Measurements from ENCODE around the gene CLCN7. TPM values are rescaled to one million over a fixed set of nuclear protein-coding genes. Genes with fewer than 3 reads are reported as not detected.

The CLCN7 gene
- total and polyA plus RNA-seq, 2 of the 8 experiments (the other 6 are each of a cell fraction or from before 2014, with no cell fraction given) = 38.6 to 81.5 TPM

DNA sequence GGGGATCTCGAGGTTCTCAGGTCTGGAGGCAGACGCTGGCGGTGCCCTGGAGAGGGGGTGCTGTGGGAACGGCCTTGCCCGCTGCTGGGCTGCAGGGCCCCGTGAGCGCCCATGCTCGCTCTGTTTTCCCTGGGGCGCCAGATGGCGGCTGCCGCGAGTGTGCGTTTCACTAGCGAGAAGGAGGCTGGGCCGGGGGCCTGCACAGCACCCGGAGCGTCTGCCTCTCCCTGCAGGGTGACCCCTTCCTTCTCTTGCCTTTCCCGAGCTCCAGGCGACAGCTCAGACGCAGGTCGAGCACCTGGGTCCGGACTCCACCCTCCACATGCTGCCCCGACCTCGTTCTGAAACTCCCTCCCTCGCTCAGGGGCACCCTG is 21.0 kb upstream of the CLCN7 start:
- Histone ChIP-seq H3K4me3 (ENCODE audit: extremely low read depth in 1 of 4, insufficient read depth in 2 of 4, low read depth in 3 of 4, low read length in 4 of 4) (no peak overlapping the region), H2BK15ac (ENCODE audit: low read length) (no peak overlapping the region), H3K4me1 (replicated peaks in 1 of 4; ENCODE audit: control insufficient read depth in 3 of 4, insufficient read depth in 4 of 4, low read length in 3 of 4) (peaks cover 0 to 8% (median 5%) of the 10 kb centered on the region in 4 experiments; a peak in 4 of 7 replicates), H2BK120ac (replicated peaks; ENCODE audit: low read depth, low read length) (no peak overlapping the region), H3K23ac (ENCODE audit: insufficient read length) (no peak overlapping the region), H3K23me2 (ENCODE audit: low read depth, low read length) (peaks cover 9% of the 10 kb centered on the region), H2BK12ac (ENCODE audit: low read depth, low read length) (no peak overlapping the region), H2BK20ac (ENCODE audit: low read length) (no peak overlapping the region), H3K36me3 (ENCODE audit: control insufficient read depth in 2 of 4, insufficient read depth in 4 of 4, low read length in 3 of 4) (peaks cover 11 to 53% (median 23%) of the 10 kb centered on the region in 4 experiments), H4K91ac (replicated peaks; ENCODE audit: insufficient read length, low read length) (no peak overlapping the region), H3K79me1 (ENCODE audit: low read depth, low read length) (peaks cover 3% of the 10 kb centered on the region), H4K5ac (ENCODE audit: insufficient read length, low read depth, low read length) (no peak overlapping the region), H3K9me3 (ENCODE audit: insufficient read depth in 2 of 2, low read depth in 1 of 2, low read length in 1 of 2) (no peaks in the 10 kb centered on the region), H3K27ac (ENCODE audit: low read depth, low read length) (no peak overlapping the region), H3K79me2 (ENCODE audit: control insufficient read depth in 1 of 2, insufficient read depth in 2 of 2, low read length in 2 of 2) (peaks cover 0 to 12% of the 10 kb centered on the region in 2 experiments; a peak in 1 of 4 replicates), H2AK5ac (ENCODE audit: low read depth, low read length) (no peak overlapping the region), H3K14ac (ENCODE audit: insufficient read length) (no peak overlapping the region), H4K8ac (ENCODE audit: extremely low read depth, insufficient read depth, low read length) (no peak overlapping the region), H3K9ac (replicated peaks in 1 of 4; ENCODE audit: extremely low read depth in 1 of 4, low read depth in 3 of 4, low read length in 3 of 4) (no peak overlapping the region), H3K4ac (replicated peaks; ENCODE audit: insufficient read length, low read depth, low read length) (no peak overlapping the region), H2AFZ (ENCODE audit: low read length) (no peak overlapping the region), H3K56ac (replicated peaks; ENCODE audit: insufficient read length, low read depth, low read length) (no peak overlapping the region), H2BK5ac (ENCODE audit: low read depth, low read length) (no peak overlapping the region), H3K18ac (ENCODE audit: extremely low read depth, low read length) (no peak overlapping the region), H3K4me2 (ENCODE audit: insufficient read depth in 1 of 2, low read depth in 2 of 2, low read length in 2 of 2) (no peak overlapping the region), H4K20me1 (replicated peaks in 1 of 2; ENCODE audit: control insufficient read depth in 1 of 2, insufficient read depth in 2 of 2, low read length in 2 of 2) (peaks cover 3 to 4% of the 10 kb centered on the region in 2 experiments), H3K27me3 (replicated peaks in 1 of 4; ENCODE audit: control insufficient read depth in 3 of 4, extremely low read depth in 1 of 4, insufficient read depth in 3 of 4, low read length in 3 of 4) (no peaks in the 10 kb centered on the region)
- TF ChIP-seq ZNF274 (IDR thresholded peaks at IDR 0.05; ENCODE audit: borderline replicate concordance, extremely low read depth, low read length) = no peak
- TF ChIP-seq, protein P1, sequence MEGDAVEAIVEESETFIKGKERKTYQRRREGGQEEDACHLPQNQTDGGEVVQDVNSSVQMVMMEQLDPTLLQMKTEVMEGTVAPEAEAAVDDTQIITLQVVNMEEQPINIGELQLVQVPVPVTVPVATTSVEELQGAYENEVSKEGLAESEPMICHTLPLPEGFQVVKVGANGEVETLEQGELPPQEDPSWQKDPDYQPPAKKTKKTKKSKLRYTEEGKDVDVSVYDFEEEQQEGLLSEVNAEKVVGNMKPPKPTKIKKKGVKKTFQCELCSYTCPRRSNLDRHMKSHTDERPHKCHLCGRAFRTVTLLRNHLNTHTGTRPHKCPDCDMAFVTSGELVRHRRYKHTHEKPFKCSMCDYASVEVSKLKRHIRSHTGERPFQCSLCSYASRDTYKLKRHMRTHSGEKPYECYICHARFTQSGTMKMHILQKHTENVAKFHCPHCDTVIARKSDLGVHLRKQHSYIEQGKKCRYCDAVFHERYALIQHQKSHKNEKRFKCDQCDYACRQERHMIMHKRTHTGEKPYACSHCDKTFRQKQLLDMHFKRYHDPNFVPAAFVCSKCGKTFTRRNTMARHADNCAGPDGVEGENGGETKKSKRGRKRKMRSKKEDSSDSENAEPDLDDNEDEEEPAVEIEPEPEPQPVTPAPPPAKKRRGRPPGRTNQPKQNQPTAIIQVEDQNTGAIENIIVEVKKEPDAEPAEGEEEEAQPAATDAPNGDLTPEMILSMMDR (IDR thresholded peaks at IDR 0.05; ENCODE audit: control extremely low read depth in 1 of 3, insufficient read depth in 1 of 3, low read depth in 1 of 3, low read length in 3 of 3) = no peak
- no peak for TF ChIP-seq SUZ12 (IDR thresholded peaks at IDR 0.05; ENCODE audit: low read length)
- TF ChIP-seq, protein P2, sequence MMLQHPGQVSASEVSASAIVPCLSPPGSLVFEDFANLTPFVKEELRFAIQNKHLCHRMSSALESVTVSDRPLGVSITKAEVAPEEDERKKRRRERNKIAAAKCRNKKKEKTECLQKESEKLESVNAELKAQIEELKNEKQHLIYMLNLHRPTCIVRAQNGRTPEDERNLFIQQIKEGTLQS (IDR thresholded peaks at IDR 0.05; ENCODE audit: insufficient read depth, low read depth, low read length) = no peak
- 95% methylated on average over 22 of the region's 25 CpGs; no CpG with 5 or more reads in 1 of the 2 experiments for WGBS, 2 experiments (ENCODE audit: extremely low coverage in 1 of 2, insufficient coverage in 1 of 2, insufficient read length in 1 of 2, insufficient replicate concordance in 2 of 2, low coverage in 1 of 2, low lambda C conversion rate in 2 of 2, missing lambda C conversion rate in 1 of 2)
- DNase-seq (ENCODE audit: low read depth in 1 of 2, low spot score in 2 of 2) (no peak), FAIRE-seq (no peak)
- POLR2A ChIA-PET (ENCODE audit: partially characterized antibody) = interaction anchor here (1.1 to 16.8 kb wide), 3 partner anchors 9 to 269 kb away, joined by 3 to 175 read pairs (median 11); no protein-coding TSS in a partner anchor
- CTCF ChIA-PET (ENCODE audit: partially characterized antibody) = interaction anchor here (0.6 kb wide), 1 partner anchor 258 kb away, joined by 3 read pairs; no protein-coding TSS in a partner anchor
